ENCODE results near the gene PRR16. TPM values are rescaled to one million over a fixed set of nuclear protein-coding genes. Genes with fewer than 3 reads are reported as not detected.

The PRR16 gene
- total RNA-seq, 1 donor from 2014 or later, result 0.95 TPM

DNA sequence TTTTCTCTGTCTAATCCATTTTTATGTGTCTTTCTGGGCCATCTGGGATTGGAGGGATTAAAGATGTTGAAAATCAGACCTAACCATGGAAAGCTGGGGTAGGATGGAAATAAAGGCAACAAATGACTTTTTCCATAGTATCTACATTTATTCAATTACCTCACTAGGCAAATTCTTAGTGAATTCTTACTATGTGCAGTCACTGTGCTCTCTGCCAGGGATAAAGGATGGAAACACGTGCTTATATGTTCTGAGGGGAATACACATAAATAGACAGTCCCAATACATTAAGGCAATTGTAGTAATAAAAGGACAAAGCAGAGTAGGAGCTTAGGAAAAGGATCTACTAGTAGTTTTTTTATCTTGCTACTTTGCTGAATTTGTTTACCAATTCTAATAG lies 214.2 kb downstream of the PRR16 start:
- no peak for DNase-seq
- no peaks in the 10 kb centered on the region for H3K4me1 ChIP-seq
- TF ChIP-seq, protein P1, sequence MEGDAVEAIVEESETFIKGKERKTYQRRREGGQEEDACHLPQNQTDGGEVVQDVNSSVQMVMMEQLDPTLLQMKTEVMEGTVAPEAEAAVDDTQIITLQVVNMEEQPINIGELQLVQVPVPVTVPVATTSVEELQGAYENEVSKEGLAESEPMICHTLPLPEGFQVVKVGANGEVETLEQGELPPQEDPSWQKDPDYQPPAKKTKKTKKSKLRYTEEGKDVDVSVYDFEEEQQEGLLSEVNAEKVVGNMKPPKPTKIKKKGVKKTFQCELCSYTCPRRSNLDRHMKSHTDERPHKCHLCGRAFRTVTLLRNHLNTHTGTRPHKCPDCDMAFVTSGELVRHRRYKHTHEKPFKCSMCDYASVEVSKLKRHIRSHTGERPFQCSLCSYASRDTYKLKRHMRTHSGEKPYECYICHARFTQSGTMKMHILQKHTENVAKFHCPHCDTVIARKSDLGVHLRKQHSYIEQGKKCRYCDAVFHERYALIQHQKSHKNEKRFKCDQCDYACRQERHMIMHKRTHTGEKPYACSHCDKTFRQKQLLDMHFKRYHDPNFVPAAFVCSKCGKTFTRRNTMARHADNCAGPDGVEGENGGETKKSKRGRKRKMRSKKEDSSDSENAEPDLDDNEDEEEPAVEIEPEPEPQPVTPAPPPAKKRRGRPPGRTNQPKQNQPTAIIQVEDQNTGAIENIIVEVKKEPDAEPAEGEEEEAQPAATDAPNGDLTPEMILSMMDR (IDR thresholded peaks at IDR 0.05), result no peak
- H3K9me3 ChIP-seq, result no peaks in the 10 kb centered on the region
- intact Hi-C loops (cut with DNase I), result no loop called here
- no peak for ATAC-seq
- H3K27me3 ChIP-seq (ENCODE audit: low read depth), result no peaks in the 10 kb centered on the region
- no peak overlapping the region for H3K27ac ChIP-seq
- H3K36me3 ChIP-seq, result no peaks in the 10 kb centered on the region
- no peak overlapping the region for H3K4me3 ChIP-seq

DNA sequence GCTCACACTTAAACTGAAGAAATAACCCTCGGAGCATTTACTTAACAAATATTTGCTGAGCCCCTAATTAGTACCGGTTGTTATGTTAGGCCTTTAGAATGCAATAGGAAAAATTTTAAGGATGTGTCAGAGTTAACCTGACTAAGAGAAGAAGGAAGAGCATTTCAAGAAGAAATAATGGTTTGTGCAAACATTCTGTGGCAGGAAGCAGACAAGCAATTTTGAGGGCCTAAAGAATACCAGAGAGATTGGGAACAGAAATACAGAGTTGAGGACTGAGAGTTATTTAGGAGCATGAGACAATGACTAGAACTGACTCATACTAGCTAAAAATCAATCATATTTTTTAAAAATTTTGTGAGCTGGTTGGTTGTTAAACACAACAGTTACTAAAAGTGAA lies 218.8 kb downstream of the PRR16 start:
- Histone ChIP-seq H3K9me3 (no peaks in the 10 kb centered on the region), H3K36me3 (no peaks in the 10 kb centered on the region), H3K27me3 (ENCODE audit: low read depth) (no peaks in the 10 kb centered on the region), H3K4me3 (no peak overlapping the region), H3K4me1 (no peaks in the 10 kb centered on the region), H3K27ac (no peak overlapping the region)
- TF ChIP-seq, protein P1 (IDR thresholded peaks at IDR 0.05), result no peak
- intact Hi-C loops (cut with DNase I), result no loop called here
- DNase-seq (no peak), ATAC-seq (no peak)

DNA sequence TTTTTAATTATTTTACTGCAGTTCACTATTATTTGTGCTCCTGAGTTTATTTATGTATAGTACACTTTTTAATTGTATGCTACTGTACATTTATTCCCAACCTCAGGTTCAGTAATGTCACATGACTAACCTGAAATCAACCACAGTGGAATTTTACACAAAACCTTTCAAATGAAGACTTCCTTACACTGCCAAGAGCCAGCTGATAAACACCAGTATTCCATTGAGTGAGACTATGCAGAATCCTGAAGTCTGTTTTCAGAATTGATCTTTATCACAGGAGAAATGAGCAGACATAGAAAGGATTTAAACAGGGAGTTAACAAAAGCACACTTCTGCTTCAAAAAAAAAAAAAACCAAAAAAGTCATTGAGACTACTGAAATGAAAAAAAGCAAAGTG lies 219.5 kb downstream of the PRR16 start:
- TF ChIP-seq, protein P1 (IDR thresholded peaks at IDR 0.05), result no peak
- H3K9me3 ChIP-seq, result no peaks in the 10 kb centered on the region
- no peak for DNase-seq
- no peaks in the 10 kb centered on the region for H3K36me3 ChIP-seq
- no peak for ATAC-seq
- H3K4me1 ChIP-seq, result no peaks in the 10 kb centered on the region
- H3K4me3 ChIP-seq, result no peak overlapping the region
- H3K27me3 ChIP-seq (ENCODE audit: low read depth), result no peaks in the 10 kb centered on the region
- H3K27ac ChIP-seq, result no peak overlapping the region
- intact Hi-C loops (cut with DNase I), result no loop called here

DNA sequence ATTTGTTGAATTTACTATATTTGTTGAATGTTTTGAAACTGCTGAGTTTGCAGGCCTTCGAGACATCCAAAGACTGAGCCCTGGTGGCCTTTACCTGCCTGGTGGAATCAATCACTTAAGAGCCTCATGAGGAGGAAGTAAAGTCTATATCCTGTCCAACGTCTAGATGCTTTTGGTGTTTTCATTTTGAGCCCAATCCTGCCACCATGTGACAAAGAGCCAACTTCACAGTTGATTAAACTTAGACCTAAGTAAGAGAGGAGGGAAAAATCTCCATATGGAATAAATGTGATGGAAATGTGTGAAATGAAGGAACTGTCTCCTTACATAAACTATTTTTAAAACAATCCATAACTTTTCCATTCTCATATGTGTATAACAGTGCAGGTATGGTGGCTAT lies 220.1 kb downstream of the PRR16 start:
- TF ChIP-seq, protein P1 (IDR thresholded peaks at IDR 0.05), result no peak

DNA sequence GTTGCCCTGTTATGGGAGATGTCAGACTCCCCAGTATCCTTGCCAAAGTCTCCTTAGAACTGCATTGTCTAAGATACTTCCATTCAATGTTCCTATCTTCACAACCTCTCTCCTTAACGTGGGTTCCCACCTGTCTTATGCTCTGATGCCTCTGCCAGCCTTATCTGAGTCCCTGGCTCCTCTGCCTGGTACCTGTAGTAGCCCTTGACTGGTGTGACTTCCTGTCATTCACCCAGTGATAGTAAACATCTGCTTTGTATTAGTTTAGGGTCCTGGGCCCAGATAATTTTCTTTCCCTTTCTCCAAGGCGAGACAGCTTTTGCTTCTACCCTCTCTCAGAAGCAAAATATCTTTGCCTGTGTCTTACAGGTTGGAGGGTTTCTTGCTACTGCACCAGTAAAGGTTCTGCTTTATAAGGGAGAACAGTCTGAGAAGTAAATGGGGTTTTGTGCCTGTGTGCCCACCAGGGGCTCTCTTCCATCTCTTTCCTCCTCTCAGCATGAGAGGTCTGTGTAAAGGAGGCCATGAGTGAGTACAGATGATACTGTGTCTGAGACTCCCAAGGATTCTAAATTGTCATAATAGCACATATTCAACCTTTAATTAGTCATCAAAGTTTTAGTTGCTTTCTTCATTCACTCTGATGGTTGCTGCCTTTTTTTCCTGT lies 220.8 kb downstream of the PRR16 start:
- TF ChIP-seq, protein P1 (IDR thresholded peaks at IDR 0.05), result no peak
- no peak for ATAC-seq
- Histone ChIP-seq H3K27ac (no peak overlapping the region), H3K4me1 (no peaks in the 10 kb centered on the region), H3K4me3 (no peak overlapping the region), H3K27me3 (ENCODE audit: low read depth) (no peaks in the 10 kb centered on the region), H3K36me3 (no peaks in the 10 kb centered on the region), H3K9me3 (no peaks in the 10 kb centered on the region)
- DNase-seq, result no peak
- intact Hi-C loops (cut with DNase I), result no loop called here

More for the DNA sequence above, 220.1 kb downstream of the PRR16 start:
- Histone ChIP-seq H3K36me3 (no peaks in the 10 kb centered on the region), H3K27me3 (ENCODE audit: low read depth) (no peaks in the 10 kb centered on the region), H3K27ac (no peak overlapping the region), H3K4me1 (no peaks in the 10 kb centered on the region), H3K4me3 (no peak overlapping the region), H3K9me3 (no peaks in the 10 kb centered on the region)
- DNase-seq (no peak), ATAC-seq (no peak)
- intact Hi-C loops (cut with DNase I), result no loop called here
